Omental fat pad (tissue), 4 donors: ENCODE data around the gene PTS. TPM values are rescaled to one million over a fixed set of nuclear protein-coding genes. Genes with fewer than 3 reads are reported as not detected.
A peak's percentile ranks its signal among the peaks of the same experiment; 100 is the strongest.

Source experiments
- ATAC-seq: fragments of 150-250 bp; one replicate; pipeline ENCODE4 v1.9.1; 2016; ENCODE audit warnings: mild to moderate bottlenecking, moderate library complexity; ENCODE audit not compliant: low FRiP score
- DNase-seq: peaks from one replicate; pipeline ENCODE4 v3.0.0-alpha.2; 2019; ENCODE audit warnings: low spot score
- total RNA-seq, 4 donors: library from RNA; depleted of rRNA; stranded (reverse); fragments of >200 nt; gene quantifications; one replicate each; pipeline ENCODE4 v1.1.0, GENCODE V29; 2016
- TF ChIP-seq, protein P1 (sequence below), 3 donors: fragments of 450-650 bp; IDR thresholded peaks; one replicate each; pipeline ENCODE4 v1.5.1; 2016 to 2017; ENCODE audit warnings: antibody characterized with exemption in 3 of 3, mild to moderate bottlenecking in 3 of 3, moderate library complexity in 2 of 3

Gene PTS
- 10 to 100 TPM; 25.8 to 38.0 (median 34.4) TPM for total RNA-seq

DNA sequence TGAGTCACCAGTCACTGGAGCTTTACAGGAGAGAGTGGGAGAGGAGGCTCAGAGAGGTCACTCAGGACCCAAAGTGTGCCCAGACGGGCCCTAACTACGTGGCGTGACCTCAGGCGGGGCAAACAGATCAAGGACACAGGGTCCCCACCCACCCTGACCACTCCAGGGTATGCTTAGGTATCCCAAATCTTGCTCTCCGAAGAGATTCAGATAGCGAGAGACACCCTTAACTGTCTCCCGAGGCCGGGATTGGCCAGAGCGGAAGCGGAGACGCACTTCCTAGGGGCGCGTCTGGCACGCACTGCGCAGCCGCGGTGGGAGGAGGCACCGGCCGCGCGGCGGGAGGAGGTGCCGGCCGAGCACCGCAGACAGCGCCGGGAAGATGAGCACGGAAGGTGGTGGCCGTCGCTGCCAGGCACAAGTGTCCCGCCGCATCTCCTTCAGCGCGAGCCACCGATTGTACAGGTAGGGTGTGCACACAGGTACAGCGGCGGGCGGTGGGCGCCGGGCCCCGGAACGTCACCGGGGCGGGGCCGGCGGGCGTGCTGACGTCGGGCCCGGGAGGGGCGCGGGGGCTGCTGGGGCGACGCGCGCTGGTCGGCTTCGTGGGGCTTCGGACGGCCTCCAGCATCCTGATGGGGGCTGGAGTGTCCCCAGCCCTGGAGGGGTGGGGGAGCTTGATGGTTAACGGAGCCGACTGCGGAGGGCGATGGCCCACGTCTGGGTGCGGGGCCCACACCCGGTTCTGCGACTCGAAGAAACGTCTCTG is at the start of gene PTS:
TSS of gene PTS (plus strand) at position 367 of the 769 bp plus-strand sequence. CDS start at position 383, 16 bp downstream.
- DNase-seq (peak; percentile 54), ATAC-seq (peak; percentile 97)
- TF ChIP-seq, protein P1, sequence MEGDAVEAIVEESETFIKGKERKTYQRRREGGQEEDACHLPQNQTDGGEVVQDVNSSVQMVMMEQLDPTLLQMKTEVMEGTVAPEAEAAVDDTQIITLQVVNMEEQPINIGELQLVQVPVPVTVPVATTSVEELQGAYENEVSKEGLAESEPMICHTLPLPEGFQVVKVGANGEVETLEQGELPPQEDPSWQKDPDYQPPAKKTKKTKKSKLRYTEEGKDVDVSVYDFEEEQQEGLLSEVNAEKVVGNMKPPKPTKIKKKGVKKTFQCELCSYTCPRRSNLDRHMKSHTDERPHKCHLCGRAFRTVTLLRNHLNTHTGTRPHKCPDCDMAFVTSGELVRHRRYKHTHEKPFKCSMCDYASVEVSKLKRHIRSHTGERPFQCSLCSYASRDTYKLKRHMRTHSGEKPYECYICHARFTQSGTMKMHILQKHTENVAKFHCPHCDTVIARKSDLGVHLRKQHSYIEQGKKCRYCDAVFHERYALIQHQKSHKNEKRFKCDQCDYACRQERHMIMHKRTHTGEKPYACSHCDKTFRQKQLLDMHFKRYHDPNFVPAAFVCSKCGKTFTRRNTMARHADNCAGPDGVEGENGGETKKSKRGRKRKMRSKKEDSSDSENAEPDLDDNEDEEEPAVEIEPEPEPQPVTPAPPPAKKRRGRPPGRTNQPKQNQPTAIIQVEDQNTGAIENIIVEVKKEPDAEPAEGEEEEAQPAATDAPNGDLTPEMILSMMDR (IDR thresholded peaks at IDR 0.05): no peak

DNA sequence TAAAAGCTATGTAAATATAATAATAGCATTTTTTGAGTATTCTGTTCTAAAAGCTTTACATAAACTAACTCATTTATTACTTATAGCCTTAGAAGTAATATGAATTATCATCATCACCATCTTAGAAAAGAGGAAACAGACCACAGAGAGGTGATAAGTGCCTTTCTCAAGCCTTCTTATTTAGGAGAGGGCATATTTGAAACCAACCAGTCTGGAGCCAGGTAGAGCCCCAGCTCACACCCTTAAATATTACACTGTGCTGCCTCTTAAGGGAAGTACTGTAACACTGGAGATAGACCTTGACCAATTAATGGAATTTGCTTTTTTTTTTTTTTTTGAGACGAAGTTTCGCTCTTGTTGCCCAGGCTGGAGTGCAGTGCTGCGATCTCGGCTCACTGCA is 48.6 kb upstream of the PTS start:
- ATAC-seq (no peak), DNase-seq (no peak)
- TF ChIP-seq, protein P1 (IDR thresholded peaks at IDR 0.05): no peak

DNA sequence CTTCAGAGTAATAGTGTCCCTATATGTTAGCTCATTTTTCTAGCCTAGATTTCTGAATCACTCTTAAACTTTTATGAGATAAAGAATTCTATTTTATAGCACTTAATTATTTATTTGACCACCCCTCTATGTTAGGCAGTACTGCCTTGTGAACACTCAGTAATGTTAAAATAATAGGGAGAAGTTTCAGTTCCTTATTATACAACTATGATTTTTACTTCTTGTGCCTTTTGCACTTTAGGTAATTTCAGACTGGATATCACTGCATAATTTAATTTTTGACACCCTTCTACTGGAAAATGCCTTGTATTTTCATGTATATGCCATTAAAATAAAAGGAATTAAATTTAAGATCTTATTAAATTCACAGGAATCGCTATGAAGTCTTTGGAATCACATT is 47.8 kb upstream of the PTS start:
- TF ChIP-seq, protein P1 (IDR thresholded peaks at IDR 0.05): no peak
- no peak for DNase-seq
- no peak for ATAC-seq

DNA sequence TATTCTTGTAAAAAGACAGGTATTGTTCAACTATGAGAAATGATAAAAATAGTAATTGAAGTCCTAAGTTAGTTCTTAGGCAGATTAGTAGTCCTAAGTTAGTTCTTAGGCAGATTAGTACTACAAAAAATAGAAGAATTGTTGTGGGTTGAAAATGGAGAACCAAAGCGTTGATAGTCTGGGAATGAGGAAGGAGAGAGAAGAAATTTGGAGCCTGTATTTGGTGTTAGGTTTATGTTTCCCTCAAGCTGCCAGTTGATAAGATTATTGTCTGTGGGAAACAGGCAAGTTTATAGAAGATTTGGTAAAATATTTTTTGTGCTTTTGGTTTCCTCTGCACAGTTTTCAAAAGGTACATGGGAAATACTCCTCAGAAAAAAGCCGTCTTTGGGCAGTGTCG is 47.3 kb upstream of the PTS start:
- DNase-seq (no peak), ATAC-seq (no peak)
- TF ChIP-seq, protein P1 (IDR thresholded peaks at IDR 0.05): no peak

DNA sequence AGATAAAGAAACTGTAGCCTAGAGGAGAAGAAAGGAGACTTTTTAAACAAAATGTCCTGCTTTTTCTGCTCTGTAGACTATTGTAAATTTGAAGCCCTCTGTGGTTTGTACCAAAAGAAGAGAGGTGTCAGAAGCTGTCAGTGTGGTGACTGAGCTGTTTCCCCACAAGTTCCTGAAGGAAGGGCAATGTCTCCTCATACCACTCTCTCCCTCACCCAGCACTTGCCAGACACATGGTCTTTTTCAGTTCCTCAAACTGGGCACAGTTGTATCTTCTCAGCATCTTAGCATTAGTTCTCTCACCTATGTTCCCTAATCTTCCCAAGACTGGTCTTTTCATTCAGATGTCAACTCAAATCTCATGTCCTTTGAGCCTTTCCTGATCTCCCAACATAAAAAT is 46.6 kb upstream of the PTS start:
- DNase-seq: no peak

DNA sequence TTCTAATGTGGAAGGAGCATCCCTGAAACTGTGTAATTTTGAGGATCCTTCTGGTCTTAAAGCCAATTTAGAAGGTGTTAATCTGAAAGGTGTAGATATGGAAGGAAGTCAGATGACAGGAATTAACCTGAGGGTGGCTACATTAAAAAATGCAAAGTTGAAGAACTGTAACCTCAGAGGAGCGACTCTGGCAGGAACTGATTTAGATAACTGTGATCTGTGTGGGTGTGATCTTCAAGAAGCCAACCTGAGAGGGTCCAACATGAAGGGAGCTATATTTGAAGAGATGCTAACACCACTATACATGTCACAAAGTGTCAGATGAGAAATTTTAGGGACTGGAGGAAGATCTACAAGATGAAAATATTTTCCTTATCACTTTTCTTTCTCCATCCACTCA is 43.4 kb upstream of the PTS start:
- DNase-seq (no peak), ATAC-seq (no peak)
- TF ChIP-seq, protein P1 (IDR thresholded peaks at IDR 0.05): no peak

More for the DNA sequence above, 46.6 kb upstream of the PTS start:
- ATAC-seq: no peak
- TF ChIP-seq, protein P1 (IDR thresholded peaks at IDR 0.05): no peak

DNA sequence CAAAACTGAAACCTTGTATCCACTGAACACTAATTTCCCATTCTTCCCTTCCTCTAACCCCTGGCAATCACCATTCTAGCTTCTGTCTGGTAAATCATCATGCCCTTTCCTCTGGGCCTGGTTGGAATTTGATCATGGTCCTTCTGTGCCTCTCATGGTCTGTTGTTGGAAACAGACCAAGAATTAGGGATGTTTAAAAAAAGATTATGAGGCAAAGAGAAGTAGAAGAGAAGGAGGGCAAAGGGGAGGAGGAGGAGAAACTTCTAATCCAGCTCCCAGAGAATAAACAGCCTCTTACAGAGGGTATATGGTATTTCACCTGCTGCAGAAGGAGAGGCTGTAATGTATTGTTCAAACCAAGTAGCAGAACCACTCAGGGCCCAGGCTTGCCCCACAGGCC is 40.3 kb upstream of the PTS start:
- TF ChIP-seq, protein P1 (IDR thresholded peaks at IDR 0.05): no peak
- DNase-seq (no peak), ATAC-seq (no peak)
